Fibroblast of the aortic adventitia (primary cell): Measurements from ENCODE around the gene MATK. TPM values are rescaled to one million over a fixed set of nuclear protein-coding genes. Genes with fewer than 3 reads are reported as not detected.

Source experiments
- DNase-seq: peaks from one replicate; pipeline ENCODE4 v3.0.0-alpha.2; 2010; ENCODE audit warnings: low read depth
- H3K4me3 ChIP-seq: 2 replicates; pipeline ENCODE4 v1.5.1; 2011; ENCODE audit warnings: low read depth, mild to moderate bottlenecking, control low read depth, low read length, moderate library complexity
- CTCF ChIP-seq: IDR thresholded peaks from 2 replicates; pipeline ENCODE4 v1.5.1; 2011; ENCODE audit warnings: mild to moderate bottlenecking, low read length, control low read depth, inconsistent platforms; ENCODE audit not compliant: insufficient read depth
- total RNA-seq: library from RNA; depleted of rRNA; stranded (reverse); fragments of >200 nt; gene quantifications from 2 replicates; pipeline ENCODE4 v1.2.3, GENCODE V29; 2012; ENCODE audit warnings: low replicate concordance

Gene MATK
- total RNA-seq, 1 donor, result not detected

- no peak overlapping the region for H3K4me3 ChIP-seq
- no peak for DNase-seq
- no peak for TF ChIP-seq CTCF
Measured at GRCh38 chr19:3808420-3809143, 22.4 kb upstream of the MATK start.

GRCh38 chr19:3807574-3808354 is 21.6 kb upstream of the MATK start:
- no peak overlapping the region for H3K4me3 ChIP-seq
- no peak for DNase-seq
- TF ChIP-seq CTCF, result no peak

- no peak overlapping the region for H3K4me3 ChIP-seq
- no peak for TF ChIP-seq CTCF
- DNase-seq, result no peak
Measured at GRCh38 chr19:3807131-3807480, 20.9 kb upstream of the MATK start.

- no peak for TF ChIP-seq CTCF
Measured at GRCh38 chr19:3805859-3806258, 19.7 kb upstream of the MATK start.

GRCh38 chr19:3804429-3804828 is 18.2 kb upstream of the MATK start:
- no peak for TF ChIP-seq CTCF
- DNase-seq, result no peak
- H3K4me3 ChIP-seq, result no peak overlapping the region

More at GRCh38 chr19:3805859-3806258, 19.7 kb upstream of the MATK start:
- no peak for DNase-seq
- no peak overlapping the region for H3K4me3 ChIP-seq

- no peak for DNase-seq
- no peak for TF ChIP-seq CTCF
- no peak overlapping the region for H3K4me3 ChIP-seq
Measured at GRCh38 chr19:3803986-3804385, 17.8 kb upstream of the MATK start.
